ENCODE measurements around the gene NT5DC4. TPM values are rescaled to one million over a fixed set of nuclear protein-coding genes. Genes with fewer than 3 reads are reported as not detected.
"Not testable (repeated sequence)": the region's sequence is repeated elsewhere in the genome, so short reads cannot be mapped to it uniquely, and the experiment has no call there.

The NT5DC4 gene
- total RNA-seq, 2 donors from 2014 or later: not detected

- no peak overlapping the region for H3K9ac ChIP-seq (ENCODE audit: low read depth in 2 of 2, low read length in 2 of 2)
- no peak overlapping the region for H3K27ac ChIP-seq
- no peak for DNase-seq
- H3K4me3 ChIP-seq: no peak overlapping the region
- TF ChIP-seq CTCF (IDR thresholded peaks at IDR 0.05): no peak
- H3K9me3 ChIP-seq: no peaks in the 10 kb centered on the region
- no peaks in the 10 kb centered on the region for H3K4me1 ChIP-seq
- intact Hi-C loops (cut with DNase I): no loop called here
- no peaks in the 10 kb centered on the region for H3K27me3 ChIP-seq
- no peaks in the 10 kb centered on the region for H3K36me3 ChIP-seq
Observed at GRCh38 chr2:112713926-112714325, 6.9 kb upstream of the NT5DC4 start.

GRCh38 chr2:112714331-112714730 lies 6.5 kb upstream of the NT5DC4 start:
- TF ChIP-seq CTCF (IDR thresholded peaks at IDR 0.05): no peak
- intact Hi-C loops (cut with DNase I): no loop called here
- no peaks in the 10 kb centered on the region for H3K27me3 ChIP-seq
- no peaks in the 10 kb centered on the region for H3K9me3 ChIP-seq
- no peaks in the 10 kb centered on the region for H3K4me1 ChIP-seq
- H3K36me3 ChIP-seq: no peaks in the 10 kb centered on the region
- H3K9ac ChIP-seq (ENCODE audit: low read depth in 2 of 2, low read length in 2 of 2): no peak overlapping the region
- no peak overlapping the region for H3K27ac ChIP-seq
- no peak for DNase-seq
- no peak overlapping the region for H3K4me3 ChIP-seq

GRCh38 chr2:112714836-112715631 lies 5.8 kb upstream of the NT5DC4 start:
- Histone ChIP-seq H3K4me3 (no peak overlapping the region), H3K9ac (ENCODE audit: low read depth in 2 of 2, low read length in 2 of 2) (no peak overlapping the region), H3K9me3 (no peaks in the 10 kb centered on the region), H3K4me1 (no peaks in the 10 kb centered on the region), H3K27ac (no peak overlapping the region), H3K36me3 (no peaks in the 10 kb centered on the region), H3K27me3 (no peaks in the 10 kb centered on the region)
- TF ChIP-seq CTCF (IDR thresholded peaks at IDR 0.05): no peak
- DNase-seq: no peak
- intact Hi-C loops (cut with DNase I): no loop called here

- H3K4me3 ChIP-seq; intact Hi-C loops (cut with DNase I); H3K4me1 ChIP-seq; H3K27me3 ChIP-seq; H3K36me3 ChIP-seq; H3K9ac ChIP-seq (ENCODE audit: low read depth in 2 of 2, low read length in 2 of 2); H3K27ac ChIP-seq; H3K9me3 ChIP-seq; DNase-seq: not testable (repeated sequence)
Observed at GRCh38 chr2:112716094-112716493, 4.7 kb upstream of the NT5DC4 start.

- H3K27ac ChIP-seq; H3K4me1 ChIP-seq; intact Hi-C loops (cut with DNase I); H3K4me3 ChIP-seq; DNase-seq; H3K27me3 ChIP-seq; H3K36me3 ChIP-seq; H3K9me3 ChIP-seq; H3K9ac ChIP-seq (ENCODE audit: low read depth in 2 of 2, low read length in 2 of 2): not testable (repeated sequence)
Observed at GRCh38 chr2:112716826-112717352, 3.9 kb upstream of the NT5DC4 start.

GRCh38 chr2:112718863-112719370 lies 1.9 kb upstream of the NT5DC4 start:
- no peaks in the 10 kb centered on the region for H3K4me1 ChIP-seq
- TF ChIP-seq CTCF (IDR thresholded peaks at IDR 0.05): no peak
- intact Hi-C loops (cut with DNase I): no loop called here
- no peak for DNase-seq
- H3K27ac ChIP-seq: no peak overlapping the region
- H3K4me3 ChIP-seq: no peak overlapping the region
- H3K9ac ChIP-seq (ENCODE audit: low read depth in 2 of 2, low read length in 2 of 2): no peak overlapping the region
- H3K9me3 ChIP-seq: no peaks in the 10 kb centered on the region
- no peaks in the 10 kb centered on the region for H3K36me3 ChIP-seq
- H3K27me3 ChIP-seq: no peaks in the 10 kb centered on the region

All from colonic mucosa (tissue), 4 donors.